ENCODE measurements around the gene NEK2. TPM values are rescaled to one million over a fixed set of nuclear protein-coding genes. Genes with fewer than 3 reads are reported as not detected.
"Not testable (repeated sequence)": the region's sequence is repeated elsewhere in the genome, so short reads cannot be mapped to it uniquely, and the experiment has no call there.

Gene NEK2
- total RNA-seq, 3 donors from 2014 or later, result 1.2 to 12.7 (median 2.5) TPM

GRCh38 chr1:211638246-211638645, 37.2 kb downstream of the NEK2 start:
- Histone ChIP-seq H3K36me3 (ENCODE audit: low read depth) (no peaks in the 10 kb centered on the region), H3K9me3 (no peaks in the 10 kb centered on the region), H3K4me3 (no peak overlapping the region), H3K4me1 (ENCODE audit: low read depth) (peaks cover 5% of the 10 kb centered on the region)
- DNase-seq (no peak), ATAC-seq (no peak)
- no peak for TF ChIP-seq CTCF (IDR thresholded peaks at IDR 0.05)
- intact Hi-C loops (cut with DNase I, micrococcal nuclease), result no loop called here

- no peaks in the 10 kb centered on the region for H3K9me3 ChIP-seq
- intact Hi-C loops (cut with DNase I, micrococcal nuclease), result no loop called here
- TF ChIP-seq CTCF (IDR thresholded peaks at IDR 0.05), result no peak
- ATAC-seq (no peak), DNase-seq (peak in 1 of 3 donors; percentile 13)
- no peaks in the 10 kb centered on the region for H3K4me1 ChIP-seq (ENCODE audit: low read depth)
- H3K36me3 ChIP-seq (ENCODE audit: low read depth), result no peaks in the 10 kb centered on the region
- no peak overlapping the region for H3K4me3 ChIP-seq
Measured at GRCh38 chr1:211637066-211637465, 38.4 kb downstream of the NEK2 start.

- ATAC-seq, result peak; percentile 96
- peak; percentile 57 to 76 (median 69) for DNase-seq
- H3K36me3 ChIP-seq (ENCODE audit: low read depth); H3K4me3 ChIP-seq; H3K4me1 ChIP-seq (ENCODE audit: low read depth); intact Hi-C loops (cut with DNase I, micrococcal nuclease); H3K9me3 ChIP-seq: not testable (repeated sequence)
Measured at GRCh38 chr1:211636575-211637029, 38.8 kb downstream of the NEK2 start.

- ATAC-seq (no peak), DNase-seq (no peak)
- no peaks in the 10 kb centered on the region for H3K4me1 ChIP-seq (ENCODE audit: low read depth)
- no peaks in the 10 kb centered on the region for H3K9me3 ChIP-seq
- no peak for TF ChIP-seq CTCF (IDR thresholded peaks at IDR 0.05)
- no peaks in the 10 kb centered on the region for H3K36me3 ChIP-seq (ENCODE audit: low read depth)
- no peak overlapping the region for H3K4me3 ChIP-seq
- intact Hi-C loops (cut with DNase I, micrococcal nuclease), result no loop called here
Measured at GRCh38 chr1:211635597-211636205, 39.7 kb downstream of the NEK2 start.

- Histone ChIP-seq H3K4me3 (no peak overlapping the region), H3K9me3 (no peaks in the 10 kb centered on the region), H3K4me1 (ENCODE audit: low read depth) (no peaks in the 10 kb centered on the region), H3K36me3 (ENCODE audit: low read depth) (no peaks in the 10 kb centered on the region)
- TF ChIP-seq CTCF (IDR thresholded peaks at IDR 0.05), result no peak
- intact Hi-C loops (cut with DNase I, micrococcal nuclease), result no loop called here
- ATAC-seq, result no peak
- DNase-seq, result no peak
Measured at GRCh38 chr1:211634931-211635330, 40.5 kb downstream of the NEK2 start.

- intact Hi-C loops (cut with DNase I, micrococcal nuclease), result no loop called here
- TF ChIP-seq CTCF (IDR thresholded peaks at IDR 0.05), result no peak
- H3K36me3 ChIP-seq (ENCODE audit: low read depth), result no peaks in the 10 kb centered on the region
- no peaks in the 10 kb centered on the region for H3K4me1 ChIP-seq (ENCODE audit: low read depth)
- no peak for ATAC-seq
- no peak overlapping the region for H3K4me3 ChIP-seq
- H3K9me3 ChIP-seq, result no peaks in the 10 kb centered on the region
- peak in 1 of 3 donors; percentile 4 for DNase-seq
Measured at GRCh38 chr1:211634461-211634860, 41.0 kb downstream of the NEK2 start.
